ENCODE results near the gene CDHR3. TPM values are rescaled to one million over a fixed set of nuclear protein-coding genes. Genes with fewer than 3 reads are reported as not detected.

CDHR3 gene
- polyA plus RNA-seq, 1 donor from 2014 or later = 2.9 TPM

DNA sequence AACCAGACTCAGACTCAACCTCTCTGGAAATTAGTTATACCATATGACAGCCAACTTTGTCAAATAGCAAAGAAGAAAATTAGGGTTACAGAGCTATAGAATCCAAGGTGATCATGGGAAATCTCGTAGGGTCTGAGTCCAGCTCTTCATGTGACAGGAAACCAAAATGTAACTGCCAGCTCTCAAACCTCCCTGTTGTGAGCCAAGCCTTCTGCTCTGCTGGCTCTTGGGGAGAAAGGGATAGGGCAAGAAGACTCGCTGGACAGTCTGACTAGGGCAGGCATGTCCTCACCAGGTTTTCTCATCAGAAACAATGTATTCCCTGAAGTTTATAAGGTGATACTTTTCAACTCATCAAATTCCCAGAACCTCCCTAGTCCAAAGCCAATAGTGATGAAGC, 63.0 kb downstream of the CDHR3 start:
- Histone ChIP-seq H3K9ac (ENCODE audit: low read length) (no peak overlapping the region), H3K27ac (ENCODE audit: low read length) (no peak overlapping the region), H2AFZ (ENCODE audit: low read depth, low read length) (no peak overlapping the region), H4K20me1 (ENCODE audit: insufficient read depth) (no peaks in the 10 kb centered on the region), H3K79me2 (replicated peaks; ENCODE audit: insufficient read depth, low read length) (no peaks in the 10 kb centered on the region), H3F3A (ENCODE audit: insufficient read depth, low read length, poor library complexity, severe bottlenecking) (no peaks in the 10 kb centered on the region), H3K27me3 (ENCODE audit: insufficient read depth, low read depth, low read length) (no peaks in the 10 kb centered on the region), H3K9me3 (ENCODE audit: low read length) (no peaks in the 10 kb centered on the region), H3K4me3 (ENCODE audit: low read length) (no peak overlapping the region), H3K36me3 (ENCODE audit: insufficient read depth, low read length) (no peaks in the 10 kb centered on the region), H3K9me2 (ENCODE audit: insufficient read depth, low read length) (no peaks in the 10 kb centered on the region), H3K4me2 (ENCODE audit: low read length) (no peak overlapping the region)
- TF ChIP-seq, protein P1, sequence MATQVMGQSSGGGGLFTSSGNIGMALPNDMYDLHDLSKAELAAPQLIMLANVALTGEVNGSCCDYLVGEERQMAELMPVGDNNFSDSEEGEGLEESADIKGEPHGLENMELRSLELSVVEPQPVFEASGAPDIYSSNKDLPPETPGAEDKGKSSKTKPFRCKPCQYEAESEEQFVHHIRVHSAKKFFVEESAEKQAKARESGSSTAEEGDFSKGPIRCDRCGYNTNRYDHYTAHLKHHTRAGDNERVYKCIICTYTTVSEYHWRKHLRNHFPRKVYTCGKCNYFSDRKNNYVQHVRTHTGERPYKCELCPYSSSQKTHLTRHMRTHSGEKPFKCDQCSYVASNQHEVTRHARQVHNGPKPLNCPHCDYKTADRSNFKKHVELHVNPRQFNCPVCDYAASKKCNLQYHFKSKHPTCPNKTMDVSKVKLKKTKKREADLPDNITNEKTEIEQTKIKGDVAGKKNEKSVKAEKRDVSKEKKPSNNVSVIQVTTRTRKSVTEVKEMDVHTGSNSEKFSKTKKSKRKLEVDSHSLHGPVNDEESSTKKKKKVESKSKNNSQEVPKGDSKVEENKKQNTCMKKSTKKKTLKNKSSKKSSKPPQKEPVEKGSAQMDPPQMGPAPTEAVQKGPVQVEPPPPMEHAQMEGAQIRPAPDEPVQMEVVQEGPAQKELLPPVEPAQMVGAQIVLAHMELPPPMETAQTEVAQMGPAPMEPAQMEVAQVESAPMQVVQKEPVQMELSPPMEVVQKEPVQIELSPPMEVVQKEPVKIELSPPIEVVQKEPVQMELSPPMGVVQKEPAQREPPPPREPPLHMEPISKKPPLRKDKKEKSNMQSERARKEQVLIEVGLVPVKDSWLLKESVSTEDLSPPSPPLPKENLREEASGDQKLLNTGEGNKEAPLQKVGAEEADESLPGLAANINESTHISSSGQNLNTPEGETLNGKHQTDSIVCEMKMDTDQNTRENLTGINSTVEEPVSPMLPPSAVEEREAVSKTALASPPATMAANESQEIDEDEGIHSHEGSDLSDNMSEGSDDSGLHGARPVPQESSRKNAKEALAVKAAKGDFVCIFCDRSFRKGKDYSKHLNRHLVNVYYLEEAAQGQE (IDR thresholded peaks at IDR 0.05; ENCODE audit: borderline replicate concordance) = no peak
- TF ChIP-seq EP300 (conservative IDR thresholded peaks at IDR 0.05; ENCODE audit: poor library complexity, severe bottlenecking) = no peak
- TF ChIP-seq EZH2 (IDR thresholded peaks at IDR 0.05; ENCODE audit: borderline replicate concordance, insufficient read depth, low read length, poor library complexity, severe bottlenecking) = no peak
- no peak for TF ChIP-seq POLR2AphosphoS5 (IDR thresholded peaks at IDR 0.05)
- TF ChIP-seq MXI1 (conservative IDR thresholded peaks at IDR 0.05; ENCODE audit: poor library complexity, severe bottlenecking) = no peak
- TF ChIP-seq RAD21 (conservative IDR thresholded peaks at IDR 0.05) = no peak
- TF ChIP-seq TAF1 (IDR thresholded peaks at IDR 0.05; ENCODE audit: low read depth) = no peak
- TF ChIP-seq, protein P2, sequence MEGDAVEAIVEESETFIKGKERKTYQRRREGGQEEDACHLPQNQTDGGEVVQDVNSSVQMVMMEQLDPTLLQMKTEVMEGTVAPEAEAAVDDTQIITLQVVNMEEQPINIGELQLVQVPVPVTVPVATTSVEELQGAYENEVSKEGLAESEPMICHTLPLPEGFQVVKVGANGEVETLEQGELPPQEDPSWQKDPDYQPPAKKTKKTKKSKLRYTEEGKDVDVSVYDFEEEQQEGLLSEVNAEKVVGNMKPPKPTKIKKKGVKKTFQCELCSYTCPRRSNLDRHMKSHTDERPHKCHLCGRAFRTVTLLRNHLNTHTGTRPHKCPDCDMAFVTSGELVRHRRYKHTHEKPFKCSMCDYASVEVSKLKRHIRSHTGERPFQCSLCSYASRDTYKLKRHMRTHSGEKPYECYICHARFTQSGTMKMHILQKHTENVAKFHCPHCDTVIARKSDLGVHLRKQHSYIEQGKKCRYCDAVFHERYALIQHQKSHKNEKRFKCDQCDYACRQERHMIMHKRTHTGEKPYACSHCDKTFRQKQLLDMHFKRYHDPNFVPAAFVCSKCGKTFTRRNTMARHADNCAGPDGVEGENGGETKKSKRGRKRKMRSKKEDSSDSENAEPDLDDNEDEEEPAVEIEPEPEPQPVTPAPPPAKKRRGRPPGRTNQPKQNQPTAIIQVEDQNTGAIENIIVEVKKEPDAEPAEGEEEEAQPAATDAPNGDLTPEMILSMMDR (IDR thresholded peaks at IDR 0.05; ENCODE audit: poor library complexity, severe bottlenecking) = no peak
- no peak for TF ChIP-seq SMC3 (conservative IDR thresholded peaks at IDR 0.05; ENCODE audit: poor library complexity)

DNA sequence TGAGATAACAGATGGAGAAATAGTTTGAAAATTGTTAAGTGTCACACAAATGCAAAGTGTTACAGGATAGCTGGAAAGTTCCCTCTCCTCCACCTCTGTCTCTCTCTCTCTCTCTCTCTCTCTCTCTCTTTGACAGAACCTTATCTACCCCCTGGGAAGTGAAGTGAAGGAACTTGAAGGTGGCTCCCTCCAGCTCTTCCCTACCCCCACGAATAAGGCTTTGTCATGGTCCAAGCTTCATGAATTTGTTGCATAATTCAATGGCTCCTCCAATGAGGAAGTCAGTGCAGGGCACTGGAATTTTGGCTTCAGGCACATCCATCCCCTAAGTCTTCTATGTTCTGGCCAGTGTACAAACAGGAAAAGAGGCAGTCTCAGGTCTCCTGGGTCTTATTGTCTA, 66.4 kb downstream of the CDHR3 start:
- no peak overlapping the region for H3K4me3 ChIP-seq (ENCODE audit: low read length)
- H3K36me3 ChIP-seq (ENCODE audit: insufficient read depth, low read length) = no peaks in the 10 kb centered on the region
- no peaks in the 10 kb centered on the region for H3K79me2 ChIP-seq (replicated peaks; ENCODE audit: insufficient read depth, low read length)
- H3K27ac ChIP-seq (ENCODE audit: low read length) = no peak overlapping the region
- H4K20me1 ChIP-seq (ENCODE audit: insufficient read depth) = no peaks in the 10 kb centered on the region
- no peaks in the 10 kb centered on the region for H3K27me3 ChIP-seq (ENCODE audit: insufficient read depth, low read depth, low read length)
- no peak for TF ChIP-seq EZH2 (IDR thresholded peaks at IDR 0.05; ENCODE audit: borderline replicate concordance, insufficient read depth, low read length, poor library complexity, severe bottlenecking)
- no peak overlapping the region for H3K4me2 ChIP-seq (ENCODE audit: low read length)
- H3K9ac ChIP-seq (ENCODE audit: low read length) = no peak overlapping the region
- H3F3A ChIP-seq (ENCODE audit: insufficient read depth, low read length, poor library complexity, severe bottlenecking) = no peaks in the 10 kb centered on the region
- H2AFZ ChIP-seq (ENCODE audit: low read depth, low read length) = no peak overlapping the region
- no peaks in the 10 kb centered on the region for H3K9me3 ChIP-seq (ENCODE audit: low read length)
- no peaks in the 10 kb centered on the region for H3K9me2 ChIP-seq (ENCODE audit: insufficient read depth, low read length)

DNA sequence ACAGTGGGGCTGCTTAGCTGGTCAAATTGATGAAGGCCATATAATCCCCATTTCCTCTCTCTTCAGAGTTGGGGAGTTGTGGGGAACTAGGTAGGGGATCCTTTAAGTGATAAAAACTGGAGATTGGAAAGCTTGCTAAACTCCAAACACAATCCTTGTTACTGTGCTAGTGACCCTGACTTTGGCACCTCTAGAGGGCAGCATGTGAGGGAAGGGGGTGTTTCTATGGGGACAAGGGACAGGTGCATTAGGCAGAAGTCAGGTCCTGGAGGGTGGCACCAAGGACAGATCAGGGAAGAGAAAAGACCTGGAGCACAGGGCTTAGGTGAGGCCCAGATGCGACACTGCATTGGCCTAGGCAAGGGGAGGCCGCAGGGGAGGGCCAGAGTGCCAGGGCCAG, 66.9 kb downstream of the CDHR3 start:
- H3K4me3 ChIP-seq (ENCODE audit: low read length) = no peak overlapping the region
- H4K20me1 ChIP-seq (ENCODE audit: insufficient read depth) = no peaks in the 10 kb centered on the region
- no peaks in the 10 kb centered on the region for H3F3A ChIP-seq (ENCODE audit: insufficient read depth, low read length, poor library complexity, severe bottlenecking)
- no peaks in the 10 kb centered on the region for H3K27me3 ChIP-seq (ENCODE audit: insufficient read depth, low read depth, low read length)
- H3K36me3 ChIP-seq (ENCODE audit: insufficient read depth, low read length) = no peaks in the 10 kb centered on the region
- H3K4me2 ChIP-seq (ENCODE audit: low read length) = no peak overlapping the region
- TF ChIP-seq RAD21 (conservative IDR thresholded peaks at IDR 0.05) = no peak
- no peak for TF ChIP-seq EZH2 (IDR thresholded peaks at IDR 0.05; ENCODE audit: borderline replicate concordance, insufficient read depth, low read length, poor library complexity, severe bottlenecking)
- no peak for TF ChIP-seq EP300 (conservative IDR thresholded peaks at IDR 0.05; ENCODE audit: poor library complexity, severe bottlenecking)
- TF ChIP-seq TAF1 (IDR thresholded peaks at IDR 0.05; ENCODE audit: low read depth) = no peak
- no peak for TF ChIP-seq POLR2AphosphoS5 (IDR thresholded peaks at IDR 0.05)
- no peak for TF ChIP-seq MXI1 (conservative IDR thresholded peaks at IDR 0.05; ENCODE audit: poor library complexity, severe bottlenecking)
- TF ChIP-seq SMC3 (conservative IDR thresholded peaks at IDR 0.05; ENCODE audit: poor library complexity) = no peak
- TF ChIP-seq, protein P2 (IDR thresholded peaks at IDR 0.05; ENCODE audit: poor library complexity, severe bottlenecking) = no peak
- TF ChIP-seq, protein P1 (IDR thresholded peaks at IDR 0.05; ENCODE audit: borderline replicate concordance) = no peak
- H3K27ac ChIP-seq (ENCODE audit: low read length) = no peak overlapping the region
- no peaks in the 10 kb centered on the region for H3K9me3 ChIP-seq (ENCODE audit: low read length)
- H3K9ac ChIP-seq (ENCODE audit: low read length) = no peak overlapping the region
- H3K9me2 ChIP-seq (ENCODE audit: insufficient read depth, low read length) = no peaks in the 10 kb centered on the region
- H3K79me2 ChIP-seq (replicated peaks; ENCODE audit: insufficient read depth, low read length) = no peaks in the 10 kb centered on the region
- no peak overlapping the region for H2AFZ ChIP-seq (ENCODE audit: low read depth, low read length)
